Naive thymus-derived CD4-positive, alpha-beta T cell (primary cell): ENCODE measurements around the gene NPFFR1. TPM values are rescaled to one million over a fixed set of nuclear protein-coding genes. Genes with fewer than 3 reads are reported as not detected.
A peak's percentile ranks its signal among the peaks of the same experiment; 100 is the strongest.

Experiments
- ATAC-seq: fragments of 150-1000 bp; cut with Tn5 transposase; 2 replicates; pipeline ENCODE4 v1.10.0; 2021; ENCODE audit warnings: mild to moderate bottlenecking, moderate library complexity
- CTCF ChIA-PET: fragments of 350-600 bp; sonication (Branson Sonifier 250); formaldehyde crosslinking; loops from one replicate; lab custom pipeline; 2021; ENCODE audit warnings: antibody characterized with exemption; lab: Charles Lee
- POLR2A ChIA-PET: fragments of 350-600 bp; sonication (Branson Sonifier 250); formaldehyde crosslinking; loops from one replicate; lab custom pipeline; 2021; ENCODE audit warnings: antibody characterized with exemption, inconsistent platforms; lab: Charles Lee
- DNase-seq, 9 donors: peaks; one replicate each; pipeline versions ENCODE4 v3.0.0 to v3.0.0-alpha.2; 2020 to 2022; ENCODE audit warnings: mixed read lengths in 1 of 9
- H3K27ac ChIP-seq: one replicate; pipeline ENCODE4 v1.7.0; 2013; ENCODE audit warnings: mild to moderate bottlenecking, low read depth, low read length, moderate library complexity
- H3K27me3 ChIP-seq, 2 donors: one replicate each; pipeline ENCODE4 v1.7.0; 2013; ENCODE audit warnings: low read length in 2 of 2, mild to moderate bottlenecking in 2 of 2, moderate library complexity in 2 of 2; ENCODE audit not compliant: control insufficient read depth in 2 of 2, insufficient read depth in 2 of 2
- H3K36me3 ChIP-seq, 3 experiments: 1 replicate in 2 of 3; 2 replicates in 1 of 3; pipeline ENCODE4 v1.7.0; 2013; ENCODE audit warnings: low read length in 3 of 3, mild to moderate bottlenecking in 3 of 3, moderate library complexity in 1 of 3; ENCODE audit not compliant: insufficient read depth in 3 of 3, control insufficient read depth in 2 of 3
- H3K4me1 ChIP-seq, 2 donors: one replicate each; pipeline ENCODE4 v1.7.0; 2013; ENCODE audit warnings: low read length in 2 of 2, mild to moderate bottlenecking in 2 of 2, moderate library complexity in 1 of 2; ENCODE audit not compliant: control insufficient read depth in 2 of 2, insufficient read depth in 2 of 2
- H3K4me3 ChIP-seq: 2 replicates; pipeline ENCODE4 v1.7.0; 2013; ENCODE audit warnings: mild to moderate bottlenecking, low read length
- H3K9me3 ChIP-seq, 3 experiments: 1 replicate in 2 of 3; 2 replicates in 1 of 3; pipeline ENCODE4 v1.7.0; 2013; ENCODE audit warnings: low read length in 3 of 3; ENCODE audit not compliant: control insufficient read depth in 2 of 3
- H3K27ac Mint-ChIP-seq, 9 donors: one replicate each; pipeline ENCODE4 v1.8.0; 2020 to 2022; ENCODE audit warnings: mixed read lengths in 9 of 9, mild to moderate bottlenecking in 8 of 9, moderate library complexity in 5 of 9, inconsistent platforms in 2 of 9
- H3K27me3 Mint-ChIP-seq, 5 donors: one replicate each; pipeline ENCODE4 v1.8.0; 2021 to 2022; ENCODE audit warnings: mixed read lengths in 5 of 5, mild to moderate bottlenecking in 1 of 5
- H3K36me3 Mint-ChIP-seq, 5 donors: one replicate each; pipeline ENCODE4 v1.8.0; 2020 to 2022; ENCODE audit warnings: mixed read lengths in 5 of 5, mild to moderate bottlenecking in 3 of 5, inconsistent platforms in 1 of 5
- H3K4me1 Mint-ChIP-seq, 7 donors: one replicate each; pipeline ENCODE4 v1.8.0; 2020 to 2022; ENCODE audit warnings: mixed read lengths in 7 of 7, mild to moderate bottlenecking in 3 of 7, inconsistent platforms in 1 of 7
- H3K4me3 Mint-ChIP-seq, 10 donors: one replicate each; pipeline ENCODE4 v1.8.0; 2020 to 2022; ENCODE audit warnings: mild to moderate bottlenecking in 10 of 10, mixed read lengths in 10 of 10, moderate library complexity in 6 of 10, inconsistent platforms in 2 of 10
- H3K9me3 Mint-ChIP-seq, 11 donors: one replicate each; pipeline ENCODE4 v1.8.0; 2020 to 2022; ENCODE audit warnings: mixed read lengths in 11 of 11, mild to moderate bottlenecking in 4 of 11, inconsistent platforms in 1 of 11, moderate library complexity in 1 of 11
- intact Hi-C, 2 donors: fragments of 100-400 bp; cut with micrococcal nuclease; formaldehyde crosslinking; loops; one replicate each; pipeline ENCODE4 v1.15.1; 2023
- polyA plus RNA-seq, 2 donors: library from polyadenylated mRNA; unstranded; fragments of 300-500 nt; fragmentation: Illumina TruSeq; gene quantifications; one replicate each; pipeline ENCODE4 v1.2.3, GENCODE V29; 2021
- total RNA-seq, 6 experiments: library from RNA in 5 of 6; stranded (reverse) in 5 of 6; gene quantifications; 1 replicate in 5 of 6; 2 replicates in 1 of 6; pipeline ENCODE4 v1.2.3 and lab custom pipeline; 2021 to 2026

The NPFFR1 gene
- total and polyA plus RNA-seq, 7 experiments from 2014 or later = 0.05 TPM; not detected in 6

GRCh38 chr10:70308121-70309060 lies 24.6 kb upstream of the NPFFR1 start:
- Mint-ChIP-seq H3K9me3 (peaks cover 0 to 1% (median 0%) of the 10 kb centered on the region in 11 donors), H3K27ac (peak overlapping the region in 1 of 9 donors; percentile 30), H3K4me3 (no peak overlapping the region), H3K36me3 (no peaks in the 10 kb centered on the region), H3K4me1 (peaks cover 0 to 2% (median 0%) of the 10 kb centered on the region in 7 donors), H3K27me3 (no peaks in the 10 kb centered on the region)
- ATAC-seq = no peak
- Histone ChIP-seq H3K4me1 (no peaks in the 10 kb centered on the region), H3K27ac (no peak overlapping the region), H3K36me3 (no peaks in the 10 kb centered on the region), H3K27me3 (no peaks in the 10 kb centered on the region), H3K4me3 (no peak overlapping the region), H3K9me3 (no peaks in the 10 kb centered on the region)
- no peak for DNase-seq
- intact Hi-C loops = no loop called here
- POLR2A ChIA-PET = no interaction called here
- CTCF ChIA-PET = no interaction called here

DNA sequence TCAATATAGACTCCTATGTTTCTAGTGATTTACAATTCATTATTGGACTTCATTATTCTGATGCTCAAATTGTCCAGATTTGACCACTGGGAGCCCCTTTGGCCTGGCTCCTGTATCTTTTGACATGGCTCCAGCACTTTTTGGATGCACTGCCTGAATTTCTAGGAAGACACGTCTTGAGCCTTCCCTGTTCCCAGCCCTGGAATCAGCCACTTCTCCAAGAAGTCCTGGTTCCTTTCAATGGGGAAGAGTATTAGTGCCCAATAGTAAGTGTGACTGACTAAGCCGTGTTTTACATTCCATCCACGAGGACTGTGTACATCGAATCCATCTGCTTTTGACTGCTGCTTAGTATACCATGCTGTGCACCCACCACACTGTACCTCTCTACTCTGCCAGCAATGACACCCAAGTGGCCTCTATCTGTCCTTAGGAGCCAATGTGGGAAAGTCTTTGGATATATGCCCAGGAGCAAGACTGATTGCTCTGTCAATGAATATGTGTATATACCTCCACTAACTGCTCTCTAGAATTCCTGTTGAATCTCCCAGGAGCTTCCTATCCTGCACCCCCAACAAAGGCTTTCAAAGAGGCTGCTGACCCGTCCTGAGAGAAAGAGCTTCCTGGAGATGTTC lies 23.2 kb upstream of the NPFFR1 start:
- Mint-ChIP-seq H3K27ac (no peak overlapping the region), H3K27me3 (no peaks in the 10 kb centered on the region), H3K4me1 (peaks cover 0 to 2% (median 0%) of the 10 kb centered on the region in 7 donors), H3K36me3 (no peaks in the 10 kb centered on the region), H3K9me3 (peaks cover 0 to 1% (median 0%) of the 10 kb centered on the region in 11 donors), H3K4me3 (no peak overlapping the region)
- no peak overlapping the region for H3K27ac ChIP-seq
- no peak overlapping the region for H3K4me3 ChIP-seq
- intact Hi-C loops = no loop called here
- DNase-seq = no peak
- POLR2A ChIA-PET = interaction anchor here (0.5 kb wide), 1 partner anchor 14 kb away, joined by 3 read pairs; no protein-coding TSS in a partner anchor
- CTCF ChIA-PET = no interaction called here
- no peaks in the 10 kb centered on the region for H3K4me1 ChIP-seq
- H3K36me3 ChIP-seq = no peaks in the 10 kb centered on the region
- H3K27me3 ChIP-seq = no peaks in the 10 kb centered on the region
- no peaks in the 10 kb centered on the region for H3K9me3 ChIP-seq
- no peak for ATAC-seq

DNA sequence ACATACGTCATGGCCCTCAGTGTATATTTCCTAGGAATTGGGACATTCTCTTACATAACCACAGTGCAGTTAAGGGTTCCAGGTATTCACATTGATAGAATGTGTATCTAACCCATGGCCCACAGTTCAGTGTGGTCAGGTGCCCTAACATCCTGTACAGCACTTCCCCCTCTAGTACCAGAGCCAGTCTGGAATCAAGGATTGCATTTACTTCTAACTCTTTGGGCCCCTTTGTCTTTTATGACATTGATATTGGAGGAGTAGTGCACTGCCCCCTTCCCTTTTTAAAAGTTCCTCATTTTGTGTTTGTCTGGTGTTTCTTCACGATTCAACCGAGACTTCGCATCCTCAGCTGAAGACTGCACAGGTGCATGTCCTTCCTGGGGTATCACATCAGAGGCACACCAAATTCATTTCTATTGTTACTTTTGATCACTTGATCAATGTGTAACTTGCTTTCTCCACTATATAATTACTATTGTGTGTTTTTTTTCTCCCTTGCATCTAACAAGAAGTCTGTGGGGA lies 22.4 kb upstream of the NPFFR1 start:
- intact Hi-C loops = no loop called here
- no peak overlapping the region for H3K27ac Mint-ChIP-seq
- H3K4me1 Mint-ChIP-seq = peaks cover 0 to 2% (median 0%) of the 10 kb centered on the region in 7 donors
- no peaks in the 10 kb centered on the region for H3K36me3 ChIP-seq
- H3K4me1 ChIP-seq = no peaks in the 10 kb centered on the region
- no peak overlapping the region for H3K4me3 ChIP-seq
- H3K9me3 Mint-ChIP-seq = peaks cover 0 to 1% (median 0%) of the 10 kb centered on the region in 11 donors
- ChIA-PET POLR2A (no interaction called here), CTCF (no interaction called here)
- no peak overlapping the region for H3K4me3 Mint-ChIP-seq
- DNase-seq = no peak
- no peaks in the 10 kb centered on the region for H3K27me3 ChIP-seq
- peak; percentile 31 for ATAC-seq
- H3K9me3 ChIP-seq = no peaks in the 10 kb centered on the region
- no peaks in the 10 kb centered on the region for H3K27me3 Mint-ChIP-seq
- H3K27ac ChIP-seq = no peak overlapping the region
- H3K36me3 Mint-ChIP-seq = peaks cover 0 to 2% (median 0%) of the 10 kb centered on the region in 5 donors

DNA sequence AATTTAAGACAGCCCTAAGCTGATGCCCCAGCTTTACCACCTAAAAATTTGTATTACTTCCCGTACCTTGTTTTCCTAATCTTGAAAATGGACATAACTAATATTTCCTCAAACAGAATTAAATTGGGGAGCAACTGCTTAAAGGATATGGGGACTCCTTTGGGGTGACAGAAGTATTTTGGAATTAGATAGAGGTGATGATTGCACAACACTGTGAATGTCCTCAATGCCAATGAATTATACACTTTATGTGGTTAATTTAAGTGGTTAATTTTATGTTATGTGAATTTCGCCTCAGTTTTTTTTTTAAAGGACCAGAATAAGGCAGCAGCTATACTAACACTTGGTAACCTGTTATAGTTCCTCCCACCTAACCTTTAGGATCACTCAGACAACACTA lies 19.9 kb upstream of the NPFFR1 start:
- Histone ChIP-seq H3K4me3 (no peak overlapping the region), H3K36me3 (no peaks in the 10 kb centered on the region), H3K27ac (no peak overlapping the region), H3K9me3 (no peaks in the 10 kb centered on the region), H3K27me3 (no peaks in the 10 kb centered on the region), H3K4me1 (no peaks in the 10 kb centered on the region)
- ChIA-PET CTCF (no interaction called here), POLR2A (no interaction called here)
- Mint-ChIP-seq H3K9me3 (peaks cover 0 to 1% (median 0%) of the 10 kb centered on the region in 11 donors), H3K36me3 (peaks cover 0 to 3% (median 0%) of the 10 kb centered on the region in 5 donors), H3K4me3 (no peak overlapping the region), H3K4me1 (peaks cover 0 to 3% (median 0%) of the 10 kb centered on the region in 7 donors), H3K27me3 (no peaks in the 10 kb centered on the region), H3K27ac (no peak overlapping the region)
- ATAC-seq (no peak), DNase-seq (no peak)
- intact Hi-C loops = no loop called here

GRCh38 chr10:70302292-70302691 lies 18.5 kb upstream of the NPFFR1 start:
- ChIA-PET CTCF (interaction anchor here (0.9 kb wide), 1 partner anchor 80 kb away, joined by 3 read pairs; no protein-coding TSS in a partner anchor), POLR2A (no interaction called here)
- peaks cover 0 to 3% (median 0%) of the 10 kb centered on the region in 5 donors for H3K36me3 Mint-ChIP-seq
- Histone ChIP-seq H3K27me3 (no peaks in the 10 kb centered on the region), H3K9me3 (no peaks in the 10 kb centered on the region), H3K4me3 (no peak overlapping the region), H3K4me1 (no peaks in the 10 kb centered on the region), H3K36me3 (no peaks in the 10 kb centered on the region), H3K27ac (no peak overlapping the region)
- DNase-seq (no peak), ATAC-seq (peak; percentile 60)
- peaks cover 0 to 3% (median 0%) of the 10 kb centered on the region in 7 donors for H3K4me1 Mint-ChIP-seq
- peaks cover 0 to 1% (median 0%) of the 10 kb centered on the region in 11 donors for H3K9me3 Mint-ChIP-seq
- H3K4me3 Mint-ChIP-seq = no peak overlapping the region
- no peaks in the 10 kb centered on the region for H3K27me3 Mint-ChIP-seq
- intact Hi-C loops = no loop called here
- H3K27ac Mint-ChIP-seq = peak overlapping the region in 1 of 9 donors; percentile 4

DNA sequence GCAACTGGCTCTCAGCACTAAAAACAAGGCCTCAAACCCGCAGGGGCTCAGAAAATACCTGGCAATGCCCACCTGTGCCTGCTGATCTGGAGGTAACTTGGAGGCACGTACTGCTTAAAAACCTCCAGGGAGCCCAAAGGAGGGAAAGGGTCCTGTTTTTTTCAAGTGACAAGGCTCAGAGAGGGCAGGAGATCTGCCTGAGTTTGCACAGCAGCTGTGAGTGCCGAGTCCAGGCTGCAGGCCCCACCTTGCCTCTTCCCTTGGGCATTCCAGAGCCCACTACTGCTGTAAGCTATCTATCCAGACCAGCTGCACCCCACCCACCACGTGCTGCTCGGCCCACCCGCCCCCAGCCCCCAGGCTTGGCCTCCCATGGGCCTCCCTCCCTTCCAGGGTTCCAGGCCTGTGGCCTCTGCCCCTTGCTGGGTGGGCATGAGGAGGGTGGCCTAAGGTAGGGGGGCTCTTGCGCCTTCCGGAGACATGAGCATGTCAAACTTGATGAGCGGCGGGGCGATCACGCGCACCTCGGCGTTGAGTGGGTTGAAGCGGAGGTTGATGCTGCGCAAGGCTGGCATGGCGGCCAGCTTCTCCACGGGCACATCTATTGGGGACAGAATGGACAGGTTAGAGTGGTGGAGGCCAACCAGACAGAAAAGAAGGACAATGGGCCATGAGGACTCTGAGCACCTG lies 17.2 kb upstream of the NPFFR1 start:
- ChIA-PET POLR2A (no interaction called here), CTCF (no interaction called here)
- H3K27ac Mint-ChIP-seq = no peak overlapping the region
- peaks cover 0 to 1% (median 0%) of the 10 kb centered on the region in 11 donors for H3K9me3 Mint-ChIP-seq
- no peak for ATAC-seq
- no peaks in the 10 kb centered on the region for H3K27me3 Mint-ChIP-seq
- DNase-seq = no peak
- Histone ChIP-seq H3K36me3 (no peaks in the 10 kb centered on the region), H3K9me3 (no peaks in the 10 kb centered on the region), H3K4me3 (no peak overlapping the region), H3K27me3 (no peaks in the 10 kb centered on the region), H3K27ac (no peak overlapping the region), H3K4me1 (no peaks in the 10 kb centered on the region)
- H3K4me3 Mint-ChIP-seq = no peak overlapping the region
- intact Hi-C loops = no loop called here
- H3K4me1 Mint-ChIP-seq = peaks cover 0 to 6% (median 0%) of the 10 kb centered on the region in 7 donors
- peaks cover 0 to 3% (median 0%) of the 10 kb centered on the region in 5 donors for H3K36me3 Mint-ChIP-seq
